Osteocyte (in vitro differentiated cells): ENCODE results near the gene GJD4. TPM values are rescaled to one million over a fixed set of nuclear protein-coding genes. Genes with fewer than 3 reads are reported as not detected.

Source experiments
- DNase-seq: peaks from one replicate; pipeline ENCODE4 v3.0.0; 2021; ENCODE audit warnings: mixed read lengths; ENCODE audit not compliant: unreplicated experiment; ENCODE audit errors: extremely low spot score
- H3K27ac Mint-ChIP-seq: one replicate; pipeline ENCODE4 v1.8.0; 2021; ENCODE audit warnings: mild to moderate bottlenecking, mixed read lengths; ENCODE audit not compliant: unreplicated experiment
- H3K27me3 Mint-ChIP-seq: one replicate; pipeline ENCODE4 v1.8.0; 2021; ENCODE audit warnings: mixed read lengths; ENCODE audit not compliant: unreplicated experiment
- H3K36me3 Mint-ChIP-seq: one replicate; pipeline ENCODE4 v1.8.0; 2021; ENCODE audit warnings: mixed read lengths; ENCODE audit not compliant: unreplicated experiment
- H3K4me1 Mint-ChIP-seq: one replicate; pipeline ENCODE4 v1.8.0; 2021; ENCODE audit warnings: mixed read lengths; ENCODE audit not compliant: unreplicated experiment
- H3K4me3 Mint-ChIP-seq: one replicate; pipeline ENCODE4 v1.8.0; 2021; ENCODE audit warnings: mild to moderate bottlenecking, moderate library complexity, mixed read lengths; ENCODE audit not compliant: unreplicated experiment
- H3K9me3 Mint-ChIP-seq: one replicate; pipeline ENCODE4 v1.8.0; 2021; ENCODE audit warnings: mixed read lengths; ENCODE audit not compliant: unreplicated experiment
- total RNA-seq: library from RNA; stranded (reverse); gene quantifications from 2 replicates; pipeline ENCODE4 v1.2.1, GENCODE V29; 2021
- TF ChIP-seq, protein P1 (sequence below): fragments of 200-600 bp; sonication (generic); IDR thresholded peaks from 2 replicates; pipeline ENCODE4 v1.5.0; 2021; ENCODE audit warnings: antibody characterized with exemption, mild to moderate bottlenecking, moderate library complexity

The GJD4 gene
- total RNA-seq, 1 donor from 2014 or later = not detected

DNA sequence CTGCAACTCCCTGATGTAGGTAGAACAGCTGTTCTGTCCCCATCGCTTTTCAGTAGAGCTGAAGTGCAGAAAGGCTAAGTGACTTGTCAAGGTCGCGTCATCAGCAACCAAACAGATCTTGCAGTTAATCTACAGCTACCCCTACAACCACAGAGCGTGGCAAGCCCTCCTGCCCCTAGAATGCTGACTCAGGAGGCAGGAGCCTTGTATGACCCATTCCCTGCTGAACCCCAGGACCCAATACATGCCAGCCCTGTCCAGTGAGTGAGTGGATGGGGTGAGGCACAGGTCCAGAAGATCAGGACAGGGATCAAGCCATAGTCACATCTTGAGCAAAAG lies 26.6 kb upstream of the GJD4 start:
- H3K4me1 Mint-ChIP-seq = peaks cover 6% of the 10 kb centered on the region
- H3K4me3 Mint-ChIP-seq = no peak overlapping the region
- no peak overlapping the region for H3K27ac Mint-ChIP-seq
- TF ChIP-seq, protein P1, sequence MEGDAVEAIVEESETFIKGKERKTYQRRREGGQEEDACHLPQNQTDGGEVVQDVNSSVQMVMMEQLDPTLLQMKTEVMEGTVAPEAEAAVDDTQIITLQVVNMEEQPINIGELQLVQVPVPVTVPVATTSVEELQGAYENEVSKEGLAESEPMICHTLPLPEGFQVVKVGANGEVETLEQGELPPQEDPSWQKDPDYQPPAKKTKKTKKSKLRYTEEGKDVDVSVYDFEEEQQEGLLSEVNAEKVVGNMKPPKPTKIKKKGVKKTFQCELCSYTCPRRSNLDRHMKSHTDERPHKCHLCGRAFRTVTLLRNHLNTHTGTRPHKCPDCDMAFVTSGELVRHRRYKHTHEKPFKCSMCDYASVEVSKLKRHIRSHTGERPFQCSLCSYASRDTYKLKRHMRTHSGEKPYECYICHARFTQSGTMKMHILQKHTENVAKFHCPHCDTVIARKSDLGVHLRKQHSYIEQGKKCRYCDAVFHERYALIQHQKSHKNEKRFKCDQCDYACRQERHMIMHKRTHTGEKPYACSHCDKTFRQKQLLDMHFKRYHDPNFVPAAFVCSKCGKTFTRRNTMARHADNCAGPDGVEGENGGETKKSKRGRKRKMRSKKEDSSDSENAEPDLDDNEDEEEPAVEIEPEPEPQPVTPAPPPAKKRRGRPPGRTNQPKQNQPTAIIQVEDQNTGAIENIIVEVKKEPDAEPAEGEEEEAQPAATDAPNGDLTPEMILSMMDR = no peak
- H3K9me3 Mint-ChIP-seq = no peaks in the 10 kb centered on the region
- peaks cover 5% of the 10 kb centered on the region for H3K36me3 Mint-ChIP-seq
- no peaks in the 10 kb centered on the region for H3K27me3 Mint-ChIP-seq
- DNase-seq = no peak

DNA sequence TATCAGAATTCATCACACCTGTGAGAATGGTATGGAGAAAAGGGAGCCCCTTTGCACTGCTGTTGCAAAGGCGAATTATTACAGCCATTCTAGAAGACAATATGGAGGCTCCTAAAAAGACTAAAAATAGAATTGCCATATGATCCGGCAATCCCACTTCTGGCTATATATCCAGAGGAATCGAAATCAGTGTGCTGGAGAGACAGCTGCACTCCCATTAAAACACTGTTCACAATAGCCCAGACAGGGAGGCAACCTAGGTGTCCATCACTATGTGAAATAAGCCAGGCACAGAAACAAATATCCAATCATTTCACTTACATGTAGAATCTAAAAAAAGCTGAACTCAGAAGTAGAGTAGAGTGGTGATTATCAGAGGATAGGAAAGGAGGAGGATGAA lies 26.0 kb upstream of the GJD4 start:
- H3K27me3 Mint-ChIP-seq = no peaks in the 10 kb centered on the region
- no peak for DNase-seq
- H3K36me3 Mint-ChIP-seq = peaks cover 5% of the 10 kb centered on the region
- H3K27ac Mint-ChIP-seq = no peak overlapping the region
- TF ChIP-seq, protein P1 = no peak
- H3K4me3 Mint-ChIP-seq = no peak overlapping the region
- H3K4me1 Mint-ChIP-seq = peaks cover 6% of the 10 kb centered on the region
- no peaks in the 10 kb centered on the region for H3K9me3 Mint-ChIP-seq

DNA sequence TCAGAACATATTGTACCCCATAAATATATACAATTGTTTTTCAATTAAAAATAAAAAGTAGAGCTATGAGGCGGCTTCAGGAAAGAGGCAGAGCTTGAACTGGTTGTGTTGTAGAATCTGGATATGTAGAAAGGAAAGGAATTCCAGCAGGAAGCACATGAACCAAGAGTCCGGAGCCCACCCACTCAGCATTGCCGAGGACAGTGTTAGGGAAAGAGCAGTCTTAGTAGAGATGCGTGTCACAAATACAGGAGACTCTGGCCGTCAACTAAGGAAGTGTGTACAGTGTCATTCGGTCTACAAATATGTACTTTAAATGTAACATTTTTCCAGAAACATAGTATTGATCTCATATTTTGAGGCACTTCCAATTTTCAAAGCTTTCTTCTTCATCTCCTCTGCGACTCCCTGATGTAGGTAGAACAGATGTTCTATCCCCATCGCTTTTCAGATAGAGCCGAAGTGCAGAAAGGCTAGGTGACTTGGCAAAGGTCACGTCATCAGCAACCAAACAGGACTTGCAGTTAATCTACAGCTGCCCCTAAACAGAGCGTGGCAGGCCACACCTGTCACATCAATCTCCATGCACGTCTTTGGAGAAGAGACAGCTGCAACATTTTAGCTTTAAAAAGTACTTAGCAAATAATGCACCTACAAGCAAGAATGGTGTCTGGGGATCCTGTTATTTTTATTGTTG lies 25.3 kb upstream of the GJD4 start:
- no peak overlapping the region for H3K4me3 Mint-ChIP-seq
- H3K9me3 Mint-ChIP-seq = no peaks in the 10 kb centered on the region
- H3K36me3 Mint-ChIP-seq = peaks cover 5% of the 10 kb centered on the region
- H3K4me1 Mint-ChIP-seq = no peaks in the 10 kb centered on the region
- no peaks in the 10 kb centered on the region for H3K27me3 Mint-ChIP-seq
- no peak for DNase-seq
- H3K27ac Mint-ChIP-seq = no peak overlapping the region
- TF ChIP-seq, protein P1 = no peak

DNA sequence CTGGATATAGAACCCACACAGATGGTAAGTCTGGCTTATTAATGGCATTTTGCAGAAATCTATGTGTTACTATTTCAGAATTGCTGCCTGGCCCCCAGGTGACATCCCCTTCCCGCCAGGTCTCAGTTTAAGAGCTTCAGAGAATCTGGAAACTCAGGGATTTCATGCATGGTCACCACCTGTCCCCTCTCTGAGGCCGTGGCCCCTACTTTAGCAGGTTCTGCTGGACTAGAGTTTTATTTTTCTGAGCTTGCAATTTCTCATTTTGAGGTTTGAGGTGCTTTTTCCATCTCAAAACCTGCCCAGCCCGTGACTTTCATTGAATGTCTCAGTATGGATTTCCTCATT lies 24.7 kb upstream of the GJD4 start:
- Mint-ChIP-seq H3K4me1 (no peaks in the 10 kb centered on the region), H3K27ac (no peak overlapping the region), H3K36me3 (peaks cover 3% of the 10 kb centered on the region), H3K4me3 (no peak overlapping the region), H3K9me3 (no peaks in the 10 kb centered on the region), H3K27me3 (no peaks in the 10 kb centered on the region)
- DNase-seq = no peak
- TF ChIP-seq, protein P1 = no peak

DNA sequence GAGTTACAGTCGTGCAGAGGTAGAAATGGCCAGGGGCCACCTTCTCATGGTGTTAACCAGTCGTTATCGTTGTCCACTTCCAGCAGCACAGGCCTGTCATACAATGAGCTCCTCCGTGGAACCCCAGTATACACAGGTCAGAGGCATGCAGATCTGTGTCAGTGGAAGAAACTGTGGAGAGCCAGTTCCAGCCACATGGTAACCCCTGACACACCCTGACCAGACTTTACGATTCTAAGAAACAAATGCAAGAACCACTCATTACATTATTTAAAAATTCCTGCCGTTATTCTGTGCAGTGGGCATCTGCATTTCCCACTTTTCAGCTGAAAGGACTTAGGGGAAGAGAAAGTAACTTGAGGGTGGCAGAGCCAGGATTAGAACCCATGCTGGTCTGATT lies 23.5 kb upstream of the GJD4 start:
- H3K36me3 Mint-ChIP-seq = no peaks in the 10 kb centered on the region
- no peaks in the 10 kb centered on the region for H3K4me1 Mint-ChIP-seq
- DNase-seq = no peak
- no peaks in the 10 kb centered on the region for H3K27me3 Mint-ChIP-seq
- no peaks in the 10 kb centered on the region for H3K9me3 Mint-ChIP-seq
- H3K4me3 Mint-ChIP-seq = no peak overlapping the region
- H3K27ac Mint-ChIP-seq = no peak overlapping the region
- TF ChIP-seq, protein P1 = no peak
